Neural cell (in vitro differentiated cells): Measurements from ENCODE around the gene TBC1D20. TPM values are rescaled to one million over a fixed set of nuclear protein-coding genes. Genes with fewer than 3 reads are reported as not detected.

Experiments used
- H2AFZ ChIP-seq: fragments of 200-600, 300-800 bp; sonication (generic), shearing (Covaris generic); 2 replicates; pipeline ENCODE4 v1.6.0; 2014; ENCODE audit warnings: low read depth, mild to moderate bottlenecking, antibody characterized with exemption, low read length, moderate library complexity
- H3F3A ChIP-seq: fragments of 200-600 bp; shearing (Covaris generic); 2 replicates; pipeline ENCODE4 v1.6.1; 2016; ENCODE audit warnings: mild to moderate bottlenecking, moderate library complexity, mixed read lengths, antibody characterized with exemption, low read length; ENCODE audit not compliant: insufficient read depth, poor library complexity, severe bottlenecking
- H3K27ac ChIP-seq: fragments of 200-600, 300-800 bp; sonication (generic), shearing (Covaris generic); 2 replicates; pipeline ENCODE4 v1.5.1; 2014; ENCODE audit warnings: mild to moderate bottlenecking, low read length, moderate library complexity
- H3K27me3 ChIP-seq: fragments of 300-800, 200-600 bp; sonication (generic), shearing (Covaris generic); 2 replicates; pipeline ENCODE4 v1.6.0; 2014; ENCODE audit warnings: mild to moderate bottlenecking, low read depth, low read length, moderate library complexity; ENCODE audit not compliant: insufficient read depth
- H3K36me3 ChIP-seq: fragments of 300-800, 200-600 bp; sonication (generic), shearing (Covaris generic); 2 replicates; pipeline ENCODE4 v1.5.1; 2014; ENCODE audit warnings: mild to moderate bottlenecking, antibody characterized with exemption, low read length, moderate library complexity; ENCODE audit not compliant: insufficient read depth
- H3K4me2 ChIP-seq: fragments of 300-800, 200-600 bp; sonication (generic), shearing (Covaris generic); 2 replicates; pipeline ENCODE4 v1.6.0; 2014; ENCODE audit warnings: mild to moderate bottlenecking, low read length
- H3K4me3 ChIP-seq: fragments of 300-800, 200-600 bp; sonication (generic), shearing (Covaris generic); 2 replicates; pipeline ENCODE4 v1.5.1; 2014; ENCODE audit warnings: mild to moderate bottlenecking, low read length, moderate library complexity
- H3K79me2 ChIP-seq: fragments of 200-600 bp; shearing (Covaris generic); replicated peaks from 2 replicates; pipeline ENCODE4 v1.6.0; 2014; ENCODE audit warnings: mild to moderate bottlenecking, low read length, moderate library complexity; ENCODE audit not compliant: insufficient read depth
- H3K9ac ChIP-seq: fragments of 300-800, 200-600 bp; sonication (generic), shearing (Covaris generic); 2 replicates; pipeline ENCODE4 v1.6.1; 2016; ENCODE audit warnings: mild to moderate bottlenecking, low read length, mixed read lengths
- H3K9me2 ChIP-seq: fragments of 200-600 bp; shearing (Covaris generic); 2 replicates; pipeline ENCODE4 v1.6.1; 2016; ENCODE audit warnings: mild to moderate bottlenecking, low read length, mixed read lengths; ENCODE audit not compliant: insufficient read depth
- H3K9me3 ChIP-seq: fragments of 200-600, 300-800 bp; sonication (generic), shearing (Covaris generic); 2 replicates; pipeline ENCODE4 v1.6.1; 2016; ENCODE audit warnings: mild to moderate bottlenecking, mixed run types, low read length, moderate library complexity, mixed read lengths
- H4K20me1 ChIP-seq: fragments of 200-600 bp; shearing (Covaris generic); 2 replicates; pipeline ENCODE4 v1.6.1; 2016; ENCODE audit warnings: mild to moderate bottlenecking, mixed run types; ENCODE audit not compliant: insufficient read depth
- EP300 ChIP-seq: fragments of 450-650 bp; conservative IDR thresholded peaks from 2 replicates; pipeline ENCODE4 v1.6.1; 2014; ENCODE audit warnings: antibody characterized with exemption, mild to moderate bottlenecking, moderate library complexity; ENCODE audit not compliant: poor library complexity, severe bottlenecking
- EZH2 ChIP-seq: fragments of 200-600, 300-800 bp; shearing (Covaris generic), sonication (generic); IDR thresholded peaks from 2 replicates; pipeline ENCODE4 v1.6.1; 2014; ENCODE audit warnings: antibody characterized with exemption, low read length, borderline replicate concordance, mild to moderate bottlenecking; ENCODE audit not compliant: insufficient read depth, poor library complexity, severe bottlenecking
- MXI1 ChIP-seq: fragments of 450-650 bp; conservative IDR thresholded peaks from 2 replicates; pipeline ENCODE4 v1.6.1; 2014; ENCODE audit warnings: antibody characterized with exemption, mild to moderate bottlenecking; ENCODE audit not compliant: poor library complexity, severe bottlenecking
- RAD21 ChIP-seq: fragments of 450-650 bp; conservative IDR thresholded peaks from 2 replicates; pipeline ENCODE4 v1.6.1; 2014; ENCODE audit warnings: antibody characterized with exemption, mild to moderate bottlenecking, moderate library complexity
- SMC3 ChIP-seq: fragments of 450-650 bp; conservative IDR thresholded peaks from 2 replicates; pipeline ENCODE4 v1.6.1; 2014; ENCODE audit warnings: antibody characterized with exemption, mild to moderate bottlenecking, moderate library complexity; ENCODE audit not compliant: poor library complexity
- TAF1 ChIP-seq: IDR thresholded peaks from 2 replicates; pipeline ENCODE4 v1.6.1; 2012; ENCODE audit warnings: low read depth
- polyA plus RNA-seq: library from polyadenylated mRNA; depleted of rRNA; stranded (reverse); fragments of >200 nt; gene quantifications from 2 replicates; pipeline ENCODE4 v1.2.3, GENCODE V29; 2014
- TF ChIP-seq, protein P1 (sequence below): IDR thresholded peaks from 2 replicates; pipeline ENCODE4 v1.6.1; 2012; ENCODE audit warnings: borderline replicate concordance
- TF ChIP-seq, protein P2 (sequence below): fragments of 450-650 bp; IDR thresholded peaks from 2 replicates; pipeline ENCODE4 v1.5.1; 2014; ENCODE audit warnings: antibody characterized with exemption, mild to moderate bottlenecking, moderate library complexity; ENCODE audit not compliant: poor library complexity, severe bottlenecking

The TBC1D20 gene
- polyA plus RNA-seq, 1 donor from 2014 or later: 25.1 TPM

DNA sequence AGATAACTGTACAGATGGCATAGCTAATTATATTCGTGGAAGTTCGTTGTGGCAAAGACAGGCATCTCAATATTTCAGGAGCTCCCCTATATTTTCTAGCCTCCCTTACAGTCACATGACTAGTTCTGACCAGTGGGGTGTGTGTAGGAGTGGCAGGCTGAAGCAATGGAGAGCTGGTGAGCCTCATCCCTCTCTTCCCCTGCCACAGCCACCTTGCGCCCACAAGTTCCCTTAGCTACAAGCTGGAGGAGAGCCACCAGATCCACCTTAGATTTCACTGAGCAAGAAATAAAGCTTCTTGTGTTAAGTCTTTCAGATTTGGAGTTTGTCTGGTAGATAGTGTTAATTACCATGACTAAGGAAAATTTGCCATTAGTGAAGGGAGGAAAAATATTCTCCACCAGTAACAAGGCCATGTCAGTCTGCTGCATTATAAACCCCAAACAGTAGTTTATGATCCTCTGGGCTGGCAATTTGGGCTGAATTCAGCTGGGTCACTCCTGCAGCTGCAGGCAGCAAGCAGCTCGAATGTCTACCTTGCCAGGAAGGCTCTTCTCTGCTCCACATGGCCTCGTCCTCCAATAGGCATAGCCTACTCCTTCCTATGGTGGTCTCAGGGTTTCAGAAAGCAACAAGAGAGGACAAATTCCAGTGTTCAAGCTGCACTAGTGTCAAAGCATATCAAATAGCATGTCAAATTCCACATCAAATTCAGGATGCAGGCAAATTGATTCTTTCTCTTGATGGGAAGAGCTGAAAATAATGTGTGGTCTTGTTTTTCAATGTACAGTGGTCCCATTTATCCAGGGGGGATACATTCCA is 61.7 kb downstream of the TBC1D20 start:
- no peak overlapping the region for H3K27ac ChIP-seq
- H3K27me3 ChIP-seq: no peaks in the 10 kb centered on the region
- H3K4me2 ChIP-seq: no peak overlapping the region
- H3K79me2 ChIP-seq: no peaks in the 10 kb centered on the region
- H3K4me3 ChIP-seq: no peak overlapping the region
- H3K9me2 ChIP-seq: no peaks in the 10 kb centered on the region
- H3F3A ChIP-seq: no peaks in the 10 kb centered on the region
- TF ChIP-seq RAD21: no peak
- TF ChIP-seq EZH2: no peak
- TF ChIP-seq, protein P1, sequence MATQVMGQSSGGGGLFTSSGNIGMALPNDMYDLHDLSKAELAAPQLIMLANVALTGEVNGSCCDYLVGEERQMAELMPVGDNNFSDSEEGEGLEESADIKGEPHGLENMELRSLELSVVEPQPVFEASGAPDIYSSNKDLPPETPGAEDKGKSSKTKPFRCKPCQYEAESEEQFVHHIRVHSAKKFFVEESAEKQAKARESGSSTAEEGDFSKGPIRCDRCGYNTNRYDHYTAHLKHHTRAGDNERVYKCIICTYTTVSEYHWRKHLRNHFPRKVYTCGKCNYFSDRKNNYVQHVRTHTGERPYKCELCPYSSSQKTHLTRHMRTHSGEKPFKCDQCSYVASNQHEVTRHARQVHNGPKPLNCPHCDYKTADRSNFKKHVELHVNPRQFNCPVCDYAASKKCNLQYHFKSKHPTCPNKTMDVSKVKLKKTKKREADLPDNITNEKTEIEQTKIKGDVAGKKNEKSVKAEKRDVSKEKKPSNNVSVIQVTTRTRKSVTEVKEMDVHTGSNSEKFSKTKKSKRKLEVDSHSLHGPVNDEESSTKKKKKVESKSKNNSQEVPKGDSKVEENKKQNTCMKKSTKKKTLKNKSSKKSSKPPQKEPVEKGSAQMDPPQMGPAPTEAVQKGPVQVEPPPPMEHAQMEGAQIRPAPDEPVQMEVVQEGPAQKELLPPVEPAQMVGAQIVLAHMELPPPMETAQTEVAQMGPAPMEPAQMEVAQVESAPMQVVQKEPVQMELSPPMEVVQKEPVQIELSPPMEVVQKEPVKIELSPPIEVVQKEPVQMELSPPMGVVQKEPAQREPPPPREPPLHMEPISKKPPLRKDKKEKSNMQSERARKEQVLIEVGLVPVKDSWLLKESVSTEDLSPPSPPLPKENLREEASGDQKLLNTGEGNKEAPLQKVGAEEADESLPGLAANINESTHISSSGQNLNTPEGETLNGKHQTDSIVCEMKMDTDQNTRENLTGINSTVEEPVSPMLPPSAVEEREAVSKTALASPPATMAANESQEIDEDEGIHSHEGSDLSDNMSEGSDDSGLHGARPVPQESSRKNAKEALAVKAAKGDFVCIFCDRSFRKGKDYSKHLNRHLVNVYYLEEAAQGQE: no peak
- TF ChIP-seq, protein P2, sequence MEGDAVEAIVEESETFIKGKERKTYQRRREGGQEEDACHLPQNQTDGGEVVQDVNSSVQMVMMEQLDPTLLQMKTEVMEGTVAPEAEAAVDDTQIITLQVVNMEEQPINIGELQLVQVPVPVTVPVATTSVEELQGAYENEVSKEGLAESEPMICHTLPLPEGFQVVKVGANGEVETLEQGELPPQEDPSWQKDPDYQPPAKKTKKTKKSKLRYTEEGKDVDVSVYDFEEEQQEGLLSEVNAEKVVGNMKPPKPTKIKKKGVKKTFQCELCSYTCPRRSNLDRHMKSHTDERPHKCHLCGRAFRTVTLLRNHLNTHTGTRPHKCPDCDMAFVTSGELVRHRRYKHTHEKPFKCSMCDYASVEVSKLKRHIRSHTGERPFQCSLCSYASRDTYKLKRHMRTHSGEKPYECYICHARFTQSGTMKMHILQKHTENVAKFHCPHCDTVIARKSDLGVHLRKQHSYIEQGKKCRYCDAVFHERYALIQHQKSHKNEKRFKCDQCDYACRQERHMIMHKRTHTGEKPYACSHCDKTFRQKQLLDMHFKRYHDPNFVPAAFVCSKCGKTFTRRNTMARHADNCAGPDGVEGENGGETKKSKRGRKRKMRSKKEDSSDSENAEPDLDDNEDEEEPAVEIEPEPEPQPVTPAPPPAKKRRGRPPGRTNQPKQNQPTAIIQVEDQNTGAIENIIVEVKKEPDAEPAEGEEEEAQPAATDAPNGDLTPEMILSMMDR: no peak
- TF ChIP-seq SMC3: no peak
- no peak for TF ChIP-seq MXI1
- no peak for TF ChIP-seq EP300
- TF ChIP-seq TAF1: no peak
- no peak overlapping the region for H2AFZ ChIP-seq
- no peaks in the 10 kb centered on the region for H3K9me3 ChIP-seq
- H3K36me3 ChIP-seq: no peaks in the 10 kb centered on the region
- H3K9ac ChIP-seq: no peak overlapping the region
- no peaks in the 10 kb centered on the region for H4K20me1 ChIP-seq

DNA sequence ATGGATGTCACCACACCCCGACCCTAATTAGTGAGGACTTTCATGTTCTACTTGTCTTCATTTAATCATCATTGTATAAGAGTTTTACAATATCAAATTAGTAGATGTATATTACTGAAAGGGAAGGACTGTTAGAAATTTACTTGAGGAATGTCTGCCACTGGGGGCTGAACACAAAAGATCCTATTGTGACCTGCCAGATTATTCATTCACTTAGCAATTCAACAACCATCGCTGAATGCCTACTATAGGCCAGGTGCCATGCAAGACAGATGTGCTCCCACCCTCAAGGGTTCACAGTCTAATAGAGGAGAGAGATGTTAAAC is 62.2 kb downstream of the TBC1D20 start:
- H4K20me1 ChIP-seq: no peaks in the 10 kb centered on the region
- H3K27me3 ChIP-seq: no peaks in the 10 kb centered on the region
- TF ChIP-seq MXI1 (no peak), EZH2 (no peak), RAD21 (no peak)
- TF ChIP-seq, protein P1: no peak
- H3K4me2 ChIP-seq: no peak overlapping the region
- no peaks in the 10 kb centered on the region for H3K36me3 ChIP-seq
- H3K9ac ChIP-seq: no peak overlapping the region
- H3K9me2 ChIP-seq: no peaks in the 10 kb centered on the region
- no peak overlapping the region for H2AFZ ChIP-seq
- H3K79me2 ChIP-seq: no peaks in the 10 kb centered on the region
- H3K4me3 ChIP-seq: no peak overlapping the region
- no peak overlapping the region for H3K27ac ChIP-seq
- H3K9me3 ChIP-seq: no peaks in the 10 kb centered on the region
- H3F3A ChIP-seq: no peaks in the 10 kb centered on the region
